ENCODE measurements around the gene MGAT4C.

- TF ChIP-seq, protein P1, sequence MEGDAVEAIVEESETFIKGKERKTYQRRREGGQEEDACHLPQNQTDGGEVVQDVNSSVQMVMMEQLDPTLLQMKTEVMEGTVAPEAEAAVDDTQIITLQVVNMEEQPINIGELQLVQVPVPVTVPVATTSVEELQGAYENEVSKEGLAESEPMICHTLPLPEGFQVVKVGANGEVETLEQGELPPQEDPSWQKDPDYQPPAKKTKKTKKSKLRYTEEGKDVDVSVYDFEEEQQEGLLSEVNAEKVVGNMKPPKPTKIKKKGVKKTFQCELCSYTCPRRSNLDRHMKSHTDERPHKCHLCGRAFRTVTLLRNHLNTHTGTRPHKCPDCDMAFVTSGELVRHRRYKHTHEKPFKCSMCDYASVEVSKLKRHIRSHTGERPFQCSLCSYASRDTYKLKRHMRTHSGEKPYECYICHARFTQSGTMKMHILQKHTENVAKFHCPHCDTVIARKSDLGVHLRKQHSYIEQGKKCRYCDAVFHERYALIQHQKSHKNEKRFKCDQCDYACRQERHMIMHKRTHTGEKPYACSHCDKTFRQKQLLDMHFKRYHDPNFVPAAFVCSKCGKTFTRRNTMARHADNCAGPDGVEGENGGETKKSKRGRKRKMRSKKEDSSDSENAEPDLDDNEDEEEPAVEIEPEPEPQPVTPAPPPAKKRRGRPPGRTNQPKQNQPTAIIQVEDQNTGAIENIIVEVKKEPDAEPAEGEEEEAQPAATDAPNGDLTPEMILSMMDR (IDR thresholded peaks at IDR 0.05) = no peak
- TF ChIP-seq POLR2A (IDR thresholded peaks at IDR 0.05) = no peak
Observed at GRCh38 chr12:86158956-86159355, 97.2 kb downstream of the MGAT4C start.
